ENCODE measurements around the gene XYLT1. TPM values are rescaled to one million over a fixed set of nuclear protein-coding genes. Genes with fewer than 3 reads are reported as not detected.

Gene XYLT1
- total and polyA plus RNA-seq, 2 of the 13 experiments (the other 11 are each of a cell fraction or from before 2014, with no cell fraction given): not detected

GRCh38 chr16:17431012-17431411 is 39.7 kb downstream of the XYLT1 start:
- Histone ChIP-seq H3K27me3 (ENCODE audit: control insufficient read depth in 1 of 2, insufficient read depth in 2 of 2, low read length in 2 of 2) (peaks cover 2 to 15% of the 10 kb centered on the region in 2 experiments; a peak in 2 of 5 replicates), H2AFZ (ENCODE audit: low read length) (no peak overlapping the region), H3K36me3 (replicated peaks in 1 of 2; ENCODE audit: control insufficient read depth in 1 of 2, insufficient read depth in 2 of 2, low read length in 2 of 2) (no peaks in the 10 kb centered on the region), H3K4me2 (ENCODE audit: low read depth, low read length) (no peak overlapping the region), H3K9ac (ENCODE audit: insufficient read depth, low read depth, low read length) (no peak overlapping the region), H3K4me3 (replicated peaks in 1 of 3; ENCODE audit: insufficient read depth in 1 of 3, low read depth in 2 of 3, low read length in 3 of 3) (no peak overlapping the region), H3K9me3 (ENCODE audit: low read length) (no peaks in the 10 kb centered on the region), H4K20me1 (ENCODE audit: insufficient read depth, low read length) (no peaks in the 10 kb centered on the region), H3K27ac (ENCODE audit: extremely low read length, insufficient read depth, low read length) (no peak overlapping the region), H3K4me1 (ENCODE audit: insufficient read depth, low read length) (no peaks in the 10 kb centered on the region), H3K79me2 (ENCODE audit: insufficient read depth, low read length) (no peaks in the 10 kb centered on the region)
- FAIRE-seq (no peak), DNase-seq (ENCODE audit: low spot score) (no peak), ATAC-seq (no peak)
- intact Hi-C loops (cut with micrococcal nuclease; ENCODE audit: unreplicated experiment): no loop called here
- 8% methylated on average over 8 of the region's 8 CpGs for WGBS (ENCODE audit: low lambda C conversion rate)
- in situ Hi-C loops (cut with HindIII; ENCODE audit: extremely low pct_ligation_motif_present, low pct_unique_long_range_greater_than_20kb): no loop called here
- ChIA-PET POLR2A (no interaction called here), CTCF (ENCODE audit: low intra/inter-chr PET ratio, low total read pairs) (no interaction called here)
- no TSS peak for BruUV-seq (replicated peaks)
- TF ChIP-seq ZNF687 (CRISPR knock-in tag; IDR thresholded peaks at IDR 0.05): no peak
- TF ChIP-seq NCOA1 (CRISPR knock-in tag; IDR thresholded peaks at IDR 0.05): no peak
- no peak for TF ChIP-seq MEF2D (CRISPR knock-in tag; IDR thresholded peaks at IDR 0.05)
- TF ChIP-seq ZNF557 (CRISPR knock-in tag; IDR thresholded peaks at IDR 0.05): no peak
- TF ChIP-seq ZBTB40 (IDR thresholded peaks at IDR 0.05): no peak
- TF ChIP-seq ZBTB40 (CRISPR knock-in tag; IDR thresholded peaks at IDR 0.05): peak; percentile 94
- peak; percentile 51; the same call in 1 of the 2 replicates for TF ChIP-seq MAFF (IDR thresholded peaks at IDR 0.05; ENCODE audit: low read depth, low read length)

Data from HepG2 (cell line).